Measurements from ENCODE around the gene SLC35F1.

GRCh38 chr6:118319894-118320649, 413.0 kb downstream of the SLC35F1 start:
- TF ChIP-seq, protein P1, sequence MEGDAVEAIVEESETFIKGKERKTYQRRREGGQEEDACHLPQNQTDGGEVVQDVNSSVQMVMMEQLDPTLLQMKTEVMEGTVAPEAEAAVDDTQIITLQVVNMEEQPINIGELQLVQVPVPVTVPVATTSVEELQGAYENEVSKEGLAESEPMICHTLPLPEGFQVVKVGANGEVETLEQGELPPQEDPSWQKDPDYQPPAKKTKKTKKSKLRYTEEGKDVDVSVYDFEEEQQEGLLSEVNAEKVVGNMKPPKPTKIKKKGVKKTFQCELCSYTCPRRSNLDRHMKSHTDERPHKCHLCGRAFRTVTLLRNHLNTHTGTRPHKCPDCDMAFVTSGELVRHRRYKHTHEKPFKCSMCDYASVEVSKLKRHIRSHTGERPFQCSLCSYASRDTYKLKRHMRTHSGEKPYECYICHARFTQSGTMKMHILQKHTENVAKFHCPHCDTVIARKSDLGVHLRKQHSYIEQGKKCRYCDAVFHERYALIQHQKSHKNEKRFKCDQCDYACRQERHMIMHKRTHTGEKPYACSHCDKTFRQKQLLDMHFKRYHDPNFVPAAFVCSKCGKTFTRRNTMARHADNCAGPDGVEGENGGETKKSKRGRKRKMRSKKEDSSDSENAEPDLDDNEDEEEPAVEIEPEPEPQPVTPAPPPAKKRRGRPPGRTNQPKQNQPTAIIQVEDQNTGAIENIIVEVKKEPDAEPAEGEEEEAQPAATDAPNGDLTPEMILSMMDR (IDR thresholded peaks at IDR 0.05): no peak
- TF ChIP-seq POLR2A (IDR thresholded peaks at IDR 0.05): no peak

All from testis (tissue), 2 donors.